ENCODE measurements around the gene TENM4.

DNA sequence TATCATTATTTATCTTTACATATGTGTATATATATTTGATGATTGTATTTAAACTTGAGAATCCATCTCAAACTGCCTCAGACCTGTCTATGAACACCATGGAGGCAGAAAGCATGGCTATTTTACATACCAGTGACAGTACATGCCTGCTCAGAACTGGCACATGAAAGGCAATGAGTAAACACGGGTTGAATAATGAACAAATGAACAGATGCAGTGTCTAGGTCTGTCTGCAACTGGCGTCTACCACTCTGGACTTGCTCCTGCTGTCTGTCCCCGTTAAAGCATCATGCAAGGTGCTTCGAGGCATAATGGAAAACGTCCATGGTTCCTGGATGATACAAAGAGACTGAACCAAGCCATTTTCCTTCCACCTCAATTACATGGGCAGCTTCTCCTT lies 594.6 kb downstream of the TENM4 start:
- no peak for TF ChIP-seq POLR2AphosphoS5 (IDR thresholded peaks at IDR 0.05; ENCODE audit: low read depth, low read length)
- no peak for TF ChIP-seq CTCF (IDR thresholded peaks at IDR 0.05)
- TF ChIP-seq, protein P1, sequence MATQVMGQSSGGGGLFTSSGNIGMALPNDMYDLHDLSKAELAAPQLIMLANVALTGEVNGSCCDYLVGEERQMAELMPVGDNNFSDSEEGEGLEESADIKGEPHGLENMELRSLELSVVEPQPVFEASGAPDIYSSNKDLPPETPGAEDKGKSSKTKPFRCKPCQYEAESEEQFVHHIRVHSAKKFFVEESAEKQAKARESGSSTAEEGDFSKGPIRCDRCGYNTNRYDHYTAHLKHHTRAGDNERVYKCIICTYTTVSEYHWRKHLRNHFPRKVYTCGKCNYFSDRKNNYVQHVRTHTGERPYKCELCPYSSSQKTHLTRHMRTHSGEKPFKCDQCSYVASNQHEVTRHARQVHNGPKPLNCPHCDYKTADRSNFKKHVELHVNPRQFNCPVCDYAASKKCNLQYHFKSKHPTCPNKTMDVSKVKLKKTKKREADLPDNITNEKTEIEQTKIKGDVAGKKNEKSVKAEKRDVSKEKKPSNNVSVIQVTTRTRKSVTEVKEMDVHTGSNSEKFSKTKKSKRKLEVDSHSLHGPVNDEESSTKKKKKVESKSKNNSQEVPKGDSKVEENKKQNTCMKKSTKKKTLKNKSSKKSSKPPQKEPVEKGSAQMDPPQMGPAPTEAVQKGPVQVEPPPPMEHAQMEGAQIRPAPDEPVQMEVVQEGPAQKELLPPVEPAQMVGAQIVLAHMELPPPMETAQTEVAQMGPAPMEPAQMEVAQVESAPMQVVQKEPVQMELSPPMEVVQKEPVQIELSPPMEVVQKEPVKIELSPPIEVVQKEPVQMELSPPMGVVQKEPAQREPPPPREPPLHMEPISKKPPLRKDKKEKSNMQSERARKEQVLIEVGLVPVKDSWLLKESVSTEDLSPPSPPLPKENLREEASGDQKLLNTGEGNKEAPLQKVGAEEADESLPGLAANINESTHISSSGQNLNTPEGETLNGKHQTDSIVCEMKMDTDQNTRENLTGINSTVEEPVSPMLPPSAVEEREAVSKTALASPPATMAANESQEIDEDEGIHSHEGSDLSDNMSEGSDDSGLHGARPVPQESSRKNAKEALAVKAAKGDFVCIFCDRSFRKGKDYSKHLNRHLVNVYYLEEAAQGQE (IDR thresholded peaks at IDR 0.05; ENCODE audit: insufficient read depth in 1 of 2, low read depth in 2 of 2, low read length in 1 of 2) = no peak
